Measurements from ENCODE around the gene CNTRL.
"Not testable (repeated sequence)": the region's sequence is repeated elsewhere in the genome, so short reads cannot be mapped to it uniquely, and the experiment has no call there.

DNA sequence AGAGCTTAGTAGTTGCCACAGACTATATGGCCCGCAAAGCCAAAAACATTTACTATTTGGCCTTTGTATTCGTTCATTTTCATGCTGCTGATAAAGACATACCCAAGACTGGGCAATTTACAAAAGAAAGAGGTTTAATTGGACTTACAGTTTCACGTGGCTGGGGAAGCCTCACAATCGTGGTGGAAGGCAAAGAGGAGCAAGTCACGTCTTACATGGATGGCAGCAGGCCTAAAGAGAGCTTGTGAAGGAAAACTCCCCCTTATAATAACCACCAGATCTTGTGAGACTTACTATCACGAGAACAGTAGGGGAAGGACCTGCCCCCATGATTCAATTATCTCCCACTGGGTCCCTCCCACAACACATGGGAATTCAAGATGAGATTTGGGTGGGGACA lies 16.0 kb downstream of the CNTRL start:
- not testable (repeated sequence) for TF ChIP-seq POLR2A (IDR thresholded peaks at IDR 0.05; ENCODE audit: low read depth, low read length); PAX5 (IDR thresholded peaks at IDR 0.05; ENCODE audit: insufficient read depth, low read length, severe bottlenecking)
